NCI-H1436 (cell line): ENCODE data around the gene HBZ.
"Not testable (repeated sequence)": the region's sequence is repeated elsewhere in the genome, so short reads cannot be mapped to it uniquely, and the experiment has no call there.

Experiments
- DNase-seq: peaks from one replicate; lab custom pipeline; 2025; lab: John Stamatoyannopoulos, UW

Gene HBZ

GRCh38 chr16:179211-180092 lies 27.0 kb downstream of the HBZ start:
- DNase-seq = no peak

GRCh38 chr16:180101-180675 lies 27.7 kb downstream of the HBZ start, which contains the start of gene HBQ1:
Gene HBQ1, plus strand, starts transcription at chr16:180459. Its CDS starts 28 bp downstream, at chr16:180487.
- peak; percentile 52 for DNase-seq

GRCh38 chr16:180681-181564 lies 28.5 kb downstream of the HBZ start:
- DNase-seq = peak; percentile 82

- no peak for DNase-seq
These were observed 29.1 kb downstream of the HBZ start for GRCh38 chr16:181565-182021.

- no peak for DNase-seq
These were observed 30.6 kb downstream of the HBZ start for GRCh38 chr16:183005-183404.

- DNase-seq = no peak
These were observed 32.8 kb downstream of the HBZ start for GRCh38 chr16:185213-185612.

- no peak for DNase-seq
These were observed 33.2 kb downstream of the HBZ start for GRCh38 chr16:185691-186090.

GRCh38 chr16:187330-187729 lies 34.9 kb downstream of the HBZ start:
- DNase-seq = no peak

GRCh38 chr16:188674-189073 lies 36.2 kb downstream of the HBZ start:
- no peak for DNase-seq

GRCh38 chr16:189604-190186 lies 37.3 kb downstream of the HBZ start:
- no peak for DNase-seq

- DNase-seq = no peak
These were observed 39.4 kb downstream of the HBZ start for GRCh38 chr16:191831-192230.

GRCh38 chr16:192686-193085 lies 40.2 kb downstream of the HBZ start:
- DNase-seq = no peak

GRCh38 chr16:193441-193840 lies 41.0 kb downstream of the HBZ start:
- DNase-seq = no peak

GRCh38 chr16:194516-194915 lies 42.1 kb downstream of the HBZ start:
- no peak for DNase-seq

GRCh38 chr16:200388-200787 lies 47.9 kb downstream of the HBZ start:
- no peak for DNase-seq

- DNase-seq = no peak
These were observed 50.8 kb downstream of the HBZ start for GRCh38 chr16:203246-203645.

GRCh38 chr16:204046-204445 lies 51.6 kb downstream of the HBZ start:
- not testable (repeated sequence) for DNase-seq
